Glutamatergic neuron (in vitro differentiated cells): Measurements from ENCODE around the gene RASAL2. TPM values are rescaled to one million over a fixed set of nuclear protein-coding genes. Genes with fewer than 3 reads are reported as not detected.

ENCODE experiments used
- DNase-seq: peaks from one replicate; pipeline ENCODE4 v3.0.0; 2022
- H3K27ac Mint-ChIP-seq: one replicate; pipeline ENCODE4 v1.8.0; 2020; ENCODE audit warnings: mild to moderate bottlenecking, mixed read lengths, inconsistent platforms; ENCODE audit not compliant: unreplicated experiment
- H3K27me3 Mint-ChIP-seq: one replicate; pipeline ENCODE4 v1.8.0; 2020; ENCODE audit warnings: mild to moderate bottlenecking, moderate library complexity, mixed read lengths, inconsistent platforms; ENCODE audit not compliant: unreplicated experiment
- H3K36me3 Mint-ChIP-seq: one replicate; pipeline ENCODE4 v1.8.0; 2020; ENCODE audit warnings: mild to moderate bottlenecking, mixed read lengths, inconsistent platforms; ENCODE audit not compliant: unreplicated experiment
- H3K4me1 Mint-ChIP-seq: one replicate; pipeline ENCODE4 v1.8.0; 2020; ENCODE audit warnings: mild to moderate bottlenecking, low read depth, mixed read lengths, inconsistent platforms; ENCODE audit not compliant: unreplicated experiment
- H3K4me3 Mint-ChIP-seq: one replicate; pipeline ENCODE4 v1.8.0; 2020; ENCODE audit warnings: mild to moderate bottlenecking, mixed read lengths, inconsistent platforms; ENCODE audit not compliant: unreplicated experiment
- H3K9me3 Mint-ChIP-seq: one replicate; pipeline ENCODE4 v1.8.0; 2020; ENCODE audit warnings: mild to moderate bottlenecking, moderate library complexity, mixed read lengths, inconsistent platforms; ENCODE audit not compliant: unreplicated experiment
- CTCF ChIP-seq: fragments of 200-600 bp; sonication (generic); IDR thresholded peaks from one replicate; pipeline ENCODE4 v1.5.0; 2021; ENCODE audit not compliant: partially characterized antibody, unreplicated experiment
- total RNA-seq: library from RNA; stranded (reverse); fragmentation: NEBNext Ultra II Directional; extraction: Animal tissue kit (Norgen Biotek cat#: 25700); gene quantifications from one replicate; pipeline ENCODE4 v1.2.1, GENCODE V29; 2021; ENCODE audit not compliant: unreplicated experiment

Gene RASAL2
- total RNA-seq, 1 donor from 2014 or later, result 12.4 TPM

- DNase-seq, result no peak
- H3K27ac Mint-ChIP-seq, result no peak overlapping the region
- no peak overlapping the region for H3K4me3 Mint-ChIP-seq
- H3K27me3 Mint-ChIP-seq, result no peaks in the 10 kb centered on the region
- no peaks in the 10 kb centered on the region for H3K36me3 Mint-ChIP-seq
- no peaks in the 10 kb centered on the region for H3K9me3 Mint-ChIP-seq
- no peaks in the 10 kb centered on the region for H3K4me1 Mint-ChIP-seq
- no peak for TF ChIP-seq CTCF
These were observed 343.0 kb downstream of the RASAL2 start for GRCh38 chr1:178436899-178437298.

DNA sequence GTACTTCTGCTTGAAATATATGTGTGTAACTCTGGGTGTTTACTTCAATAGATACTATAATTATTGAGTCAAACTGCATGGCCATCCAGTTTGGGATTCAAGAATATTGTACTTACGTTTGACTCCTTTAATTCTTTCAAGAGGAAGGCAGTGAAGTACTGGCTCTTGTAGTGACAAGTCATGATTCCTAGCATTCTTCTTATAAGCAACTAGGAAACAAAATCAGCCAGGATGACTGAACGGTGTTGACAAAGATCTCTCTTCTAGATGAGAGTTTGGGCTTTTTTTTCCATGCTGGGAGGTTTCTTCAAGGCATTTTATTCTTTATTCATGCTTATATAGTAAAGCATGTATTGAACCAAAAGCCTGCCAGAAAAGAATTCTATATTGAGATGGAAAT is 344.5 kb downstream of the RASAL2 start:
- H3K27ac Mint-ChIP-seq, result no peak overlapping the region
- H3K4me3 Mint-ChIP-seq, result no peak overlapping the region
- no peak for DNase-seq

DNA sequence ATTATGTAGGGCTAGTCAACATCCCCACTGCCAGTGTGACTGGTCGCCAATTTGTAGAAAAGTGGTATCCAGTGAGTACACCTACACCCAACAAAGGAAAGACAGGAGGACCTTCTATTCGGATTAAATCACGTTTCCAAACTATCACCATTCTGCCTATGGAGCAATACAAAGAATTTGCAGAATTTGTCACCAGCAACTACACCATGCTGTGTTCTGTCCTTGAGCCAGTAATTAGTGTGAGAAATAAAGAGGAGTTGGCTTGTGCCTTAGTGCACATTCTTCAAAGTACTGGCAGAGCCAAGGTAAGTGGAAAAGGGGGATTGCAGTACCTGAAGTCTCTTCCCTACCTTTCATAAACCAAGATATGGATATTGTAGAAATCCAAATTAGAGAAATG is 349.0 kb downstream of the RASAL2 start:
- Mint-ChIP-seq H3K9me3 (no peaks in the 10 kb centered on the region), H3K4me1 (no peaks in the 10 kb centered on the region), H3K36me3 (no peaks in the 10 kb centered on the region), H3K27ac (no peak overlapping the region), H3K27me3 (no peaks in the 10 kb centered on the region), H3K4me3 (no peak overlapping the region)
- no peak for DNase-seq
- TF ChIP-seq CTCF, result no peak

More for the DNA sequence above, 344.5 kb downstream of the RASAL2 start:
- H3K9me3 Mint-ChIP-seq, result no peaks in the 10 kb centered on the region
- no peak for TF ChIP-seq CTCF
- no peaks in the 10 kb centered on the region for H3K27me3 Mint-ChIP-seq
- no peaks in the 10 kb centered on the region for H3K4me1 Mint-ChIP-seq
- no peaks in the 10 kb centered on the region for H3K36me3 Mint-ChIP-seq

- H3K27ac Mint-ChIP-seq, result no peak overlapping the region
- H3K27me3 Mint-ChIP-seq, result no peaks in the 10 kb centered on the region
- no peak for TF ChIP-seq CTCF
- no peaks in the 10 kb centered on the region for H3K4me1 Mint-ChIP-seq
- no peaks in the 10 kb centered on the region for H3K9me3 Mint-ChIP-seq
- H3K36me3 Mint-ChIP-seq, result no peaks in the 10 kb centered on the region
- DNase-seq, result no peak
- no peak overlapping the region for H3K4me3 Mint-ChIP-seq
These were observed 357.0 kb downstream of the RASAL2 start for GRCh38 chr1:178450871-178451270.

GRCh38 chr1:178451529-178451928 is 357.6 kb downstream of the RASAL2 start:
- H3K9me3 Mint-ChIP-seq, result no peaks in the 10 kb centered on the region

More at GRCh38 chr1:178451529-178451928, 357.6 kb downstream of the RASAL2 start:
- peaks cover 4% of the 10 kb centered on the region for H3K36me3 Mint-ChIP-seq
- H3K4me3 Mint-ChIP-seq, result no peak overlapping the region
- no peaks in the 10 kb centered on the region for H3K27me3 Mint-ChIP-seq
- DNase-seq, result no peak
- TF ChIP-seq CTCF, result no peak
- H3K27ac Mint-ChIP-seq, result no peak overlapping the region
- no peaks in the 10 kb centered on the region for H3K4me1 Mint-ChIP-seq
